Urinary bladder (tissue), 4 donors: Measurements from ENCODE around the gene ACKR3. TPM values are rescaled to one million over a fixed set of nuclear protein-coding genes. Genes with fewer than 3 reads are reported as not detected.

Source experiments
- DNase-seq: peaks from one replicate; pipeline ENCODE4 v3.0.0-alpha.2; 2015; ENCODE audit errors: extremely low spot score
- H3K27ac ChIP-seq: one replicate; pipeline ENCODE4 v1.5.1; 2013; ENCODE audit warnings: low read depth, mild to moderate bottlenecking, moderate library complexity
- H3K36me3 ChIP-seq: one replicate; pipeline ENCODE4 v1.6.1; 2013; ENCODE audit warnings: mild to moderate bottlenecking, moderate library complexity; ENCODE audit not compliant: insufficient read depth
- H3K4me1 ChIP-seq: one replicate; pipeline ENCODE4 v1.6.1; 2013; ENCODE audit warnings: mild to moderate bottlenecking, moderate library complexity; ENCODE audit not compliant: insufficient read depth
- H3K4me3 ChIP-seq: one replicate; pipeline ENCODE4 v1.5.1; 2013; ENCODE audit warnings: low read depth, low read length
- WGBS: extraction: QIAGEN DNeasy Blood & Tissue Kit; methylation state at CpG from one replicate; pipeline ENCODE4 v1.1.7; 2013; 5-methylcytosine and 5-hydroxymethylcytosine counted together
- polyA plus RNA-seq: library from polyadenylated mRNA; stranded (reverse); fragments of 200-250 nt; gene quantifications from one replicate; pipeline ENCODE4 v1.2.3, GENCODE V29; 2013
- total RNA-seq: library from RNA; depleted of rRNA; stranded (reverse); fragments of >200 nt; gene quantifications from one replicate; pipeline ENCODE4 v1.2.3, GENCODE V29; 2014
- donor health status: healthy with polysubstance abuse.
- donor health status: healthy.

Gene ACKR3
- total and polyA plus RNA-seq, 2 donors: 40.4 to 80.6 TPM

DNA sequence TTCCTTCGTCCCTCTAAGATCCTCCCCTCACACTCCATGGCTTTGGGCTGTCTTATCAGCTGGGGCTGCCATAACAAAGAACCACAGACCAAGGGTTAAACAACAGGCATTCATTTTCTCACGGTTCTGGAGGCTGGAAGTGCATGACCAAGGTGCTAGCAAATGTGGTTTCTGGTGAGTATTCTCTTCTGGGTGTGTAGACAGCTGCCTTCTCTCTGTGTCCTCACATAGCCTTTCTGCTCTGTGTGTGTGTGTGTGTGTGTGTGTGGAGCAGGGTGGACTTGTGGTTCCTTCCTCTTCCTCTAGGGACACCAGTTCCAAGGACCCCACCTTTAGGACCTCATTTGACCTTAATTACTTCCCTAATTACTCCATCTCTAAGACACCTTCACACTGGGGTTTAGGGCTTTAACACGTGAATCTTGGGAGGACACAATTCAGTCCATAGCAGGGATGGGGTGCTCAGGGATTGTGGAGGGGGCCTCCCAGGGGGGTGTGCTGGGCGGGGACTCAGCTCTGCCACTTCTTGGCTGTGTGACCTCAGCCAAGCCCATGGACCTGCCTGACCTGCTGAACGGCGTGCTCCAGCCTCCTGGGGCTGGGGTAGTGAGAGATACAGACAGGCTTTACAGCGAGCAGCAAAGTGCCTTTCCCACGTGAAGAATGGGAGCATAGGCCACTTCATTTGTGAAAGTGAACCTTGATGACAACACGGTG is 38.0 kb downstream of the ACKR3 start:
- Histone ChIP-seq H3K27ac (no peak overlapping the region), H3K4me1 (no peaks in the 10 kb centered on the region), H3K4me3 (no peak overlapping the region), H3K36me3 (no peaks in the 10 kb centered on the region)
- DNase-seq: no peak
- WGBS: 78% methylated on average over 9 of the region's 9 CpGs

DNA sequence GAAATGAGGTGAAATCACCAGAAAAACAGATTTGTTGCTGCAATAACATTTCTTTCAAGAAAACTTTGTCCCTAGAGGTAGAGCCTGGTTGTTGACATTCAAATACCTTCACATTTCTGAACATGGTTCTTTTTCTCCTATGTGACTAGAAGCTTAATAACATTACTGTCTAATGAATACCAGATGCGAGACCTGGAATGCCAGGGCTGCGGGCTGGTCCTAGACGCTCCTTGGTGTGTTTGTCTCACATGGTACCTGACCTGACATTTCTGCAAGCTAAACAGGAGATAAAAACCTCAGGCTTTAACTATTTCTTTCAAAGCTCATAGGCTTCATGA is 38.5 kb downstream of the ACKR3 start:
- Histone ChIP-seq H3K4me3 (no peak overlapping the region), H3K4me1 (no peaks in the 10 kb centered on the region), H3K27ac (no peak overlapping the region), H3K36me3 (no peaks in the 10 kb centered on the region)
- no peak for DNase-seq
- 82% methylated on average over 3 of the region's 3 CpGs for WGBS

DNA sequence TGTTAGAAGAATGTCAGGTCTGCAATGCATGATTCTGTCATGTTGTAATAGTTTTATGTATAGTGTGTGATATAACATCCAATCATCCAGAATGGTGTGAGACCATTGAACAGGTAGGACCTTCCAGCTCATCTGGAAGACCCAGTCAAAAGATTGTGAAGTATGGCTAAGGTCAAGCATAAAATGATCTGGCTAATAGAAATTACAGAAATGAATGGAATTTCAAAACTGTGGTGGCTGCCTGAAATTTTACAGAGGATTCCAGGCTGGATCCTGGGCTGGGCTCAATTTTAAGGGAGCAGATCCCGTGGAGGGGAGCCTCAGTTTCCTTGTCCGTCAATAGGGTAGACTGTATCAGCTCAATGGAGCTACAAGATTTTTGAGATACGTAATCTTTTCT is 39.1 kb downstream of the ACKR3 start:
- DNase-seq: no peak
- Histone ChIP-seq H3K4me3 (no peak overlapping the region), H3K36me3 (no peaks in the 10 kb centered on the region), H3K4me1 (no peaks in the 10 kb centered on the region), H3K27ac (no peak overlapping the region)
- WGBS: 95% methylated on average over 3 of the region's 3 CpGs

DNA sequence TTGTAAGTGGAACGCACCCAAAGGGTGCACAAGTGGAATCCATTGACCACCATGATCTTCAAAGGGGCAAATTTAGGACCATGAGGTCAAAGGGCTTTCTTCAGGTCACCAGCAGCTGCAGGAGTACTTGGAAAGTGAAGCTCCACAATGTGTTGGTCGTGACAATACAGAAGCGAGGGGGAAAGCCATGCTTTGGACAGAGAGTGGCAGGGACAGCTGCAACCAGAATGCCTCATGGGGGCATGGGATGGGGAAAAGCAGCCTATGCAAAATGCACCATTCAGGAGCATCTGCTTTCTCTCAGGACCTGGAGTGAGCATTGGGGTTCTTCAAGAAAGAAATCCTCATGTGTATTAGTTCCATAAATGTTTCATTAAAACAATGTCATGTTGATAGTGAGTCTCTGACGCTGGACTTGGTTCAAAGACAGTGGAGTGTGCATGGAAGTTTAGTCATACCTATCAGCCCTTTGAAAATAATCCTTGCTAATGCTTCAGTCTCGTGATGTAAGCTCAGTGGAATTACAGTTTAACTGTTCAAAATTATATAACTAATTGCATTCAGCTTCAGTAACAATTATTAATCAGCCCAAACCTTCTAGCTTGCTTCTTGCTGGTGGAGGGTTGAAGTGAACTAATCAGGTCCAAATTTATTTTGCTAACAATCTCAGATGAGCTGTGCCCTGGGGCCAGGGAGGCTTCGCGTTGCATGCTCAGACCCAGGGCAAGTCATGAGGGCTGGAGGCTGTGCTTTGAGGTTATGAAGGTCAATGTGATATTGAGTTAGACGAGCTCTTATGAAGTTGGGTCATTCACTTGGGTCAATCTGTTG is 41.6 kb downstream of the ACKR3 start:
- no peak overlapping the region for H3K4me3 ChIP-seq
- DNase-seq: no peak
- no peak overlapping the region for H3K27ac ChIP-seq
- no peaks in the 10 kb centered on the region for H3K4me1 ChIP-seq
- H3K36me3 ChIP-seq: no peaks in the 10 kb centered on the region
- 64% methylated on average over 8 of the region's 8 CpGs for WGBS

DNA sequence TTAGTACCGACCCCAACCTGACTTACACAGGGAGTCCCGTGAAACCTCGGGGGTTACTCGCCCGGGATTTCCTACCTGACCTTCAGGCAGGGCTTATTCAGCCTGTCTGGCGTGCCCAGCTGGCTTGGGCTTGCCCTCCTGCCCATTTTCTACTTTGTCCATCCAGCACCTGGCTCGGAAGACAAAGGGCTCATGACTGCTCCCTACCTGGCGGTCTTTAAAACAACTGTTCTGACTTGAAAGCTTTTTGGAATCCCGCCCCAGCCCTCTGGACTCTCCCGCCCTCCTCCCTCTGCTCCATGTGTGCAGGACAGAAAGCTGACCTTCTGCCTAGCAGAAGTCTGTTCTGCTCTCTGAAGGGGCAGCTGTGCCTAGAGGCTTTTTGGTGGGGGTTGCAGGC is 43.1 kb downstream of the ACKR3 start:
- WGBS: 94% methylated on average over 10 of the region's 10 CpGs
- H3K4me1 ChIP-seq: no peaks in the 10 kb centered on the region
- no peak overlapping the region for H3K27ac ChIP-seq
- H3K4me3 ChIP-seq: no peak overlapping the region
- no peak for DNase-seq
- H3K36me3 ChIP-seq: no peaks in the 10 kb centered on the region

DNA sequence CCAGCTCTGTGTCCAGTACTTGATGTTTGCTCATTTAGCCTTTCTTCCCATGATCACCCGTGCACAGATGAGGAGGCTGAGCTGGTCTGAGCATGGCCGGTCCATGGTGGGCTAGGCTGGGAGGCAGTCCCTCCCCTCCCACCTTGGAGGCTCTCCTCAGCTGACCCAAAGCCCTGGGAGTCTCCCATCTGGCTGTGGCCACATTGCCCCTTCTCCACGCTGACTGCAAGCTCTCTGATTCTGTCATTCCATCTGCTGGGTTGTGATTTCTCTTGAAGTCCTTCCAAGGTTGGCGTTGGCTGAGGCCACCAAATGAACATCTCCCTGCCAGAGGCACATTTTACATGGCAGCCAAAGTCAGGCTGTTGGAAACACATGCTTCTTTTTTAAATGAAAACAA is 44.0 kb downstream of the ACKR3 start:
- no peak for DNase-seq
- no peak overlapping the region for H3K27ac ChIP-seq
- WGBS: 92% methylated on average over 4 of the region's 4 CpGs
- H3K4me1 ChIP-seq: no peaks in the 10 kb centered on the region
- no peak overlapping the region for H3K4me3 ChIP-seq
- H3K36me3 ChIP-seq: no peaks in the 10 kb centered on the region

DNA sequence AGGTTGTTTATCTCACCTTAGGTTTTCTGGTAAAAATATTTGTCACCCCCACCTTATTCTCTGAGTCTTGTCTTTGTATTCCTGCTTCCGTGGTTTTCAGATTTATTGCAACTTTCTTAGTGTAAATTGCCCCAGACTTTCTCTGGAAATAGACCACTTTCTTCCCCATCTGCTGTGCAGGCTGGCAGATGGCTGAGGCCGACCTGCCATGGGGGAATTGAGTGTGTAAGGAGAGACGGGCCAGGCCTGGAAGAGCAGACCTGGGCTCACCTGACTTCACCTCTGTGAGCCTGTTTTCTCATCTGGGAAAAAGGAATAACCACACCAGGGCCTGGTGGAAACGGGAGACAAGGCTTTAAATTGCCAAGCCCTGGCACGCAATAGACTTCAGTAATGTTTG is 44.9 kb downstream of the ACKR3 start:
- no peak overlapping the region for H3K4me3 ChIP-seq
- H3K27ac ChIP-seq: no peak overlapping the region
- H3K36me3 ChIP-seq: no peaks in the 10 kb centered on the region
- H3K4me1 ChIP-seq: no peaks in the 10 kb centered on the region
- DNase-seq: no peak
- WGBS: 94% methylated on average over 5 of the region's 5 CpGs

DNA sequence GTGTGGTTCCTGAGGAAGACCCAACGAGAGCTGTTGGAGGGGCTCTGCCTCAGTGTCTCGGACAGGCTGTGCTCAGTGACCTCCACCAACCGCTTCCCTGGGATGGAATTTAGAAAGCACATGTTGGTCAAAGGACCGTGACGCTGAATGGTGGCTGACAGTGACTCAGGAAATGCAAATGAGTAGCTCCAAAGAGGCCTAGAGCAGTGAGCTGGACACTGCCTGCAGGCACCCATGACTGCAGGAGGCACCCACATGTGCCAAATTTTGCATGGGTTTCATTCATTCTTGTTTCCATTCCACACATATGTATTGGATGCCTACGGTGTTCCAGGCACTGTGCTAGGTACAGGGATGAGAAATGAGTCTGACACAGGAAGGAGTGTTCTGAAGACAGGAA is 46.4 kb downstream of the ACKR3 start:
- Histone ChIP-seq H3K36me3 (no peaks in the 10 kb centered on the region), H3K4me3 (no peak overlapping the region), H3K27ac (no peak overlapping the region), H3K4me1 (no peaks in the 10 kb centered on the region)
- no peak for DNase-seq
- WGBS: 97% methylated on average over 6 of the region's 6 CpGs

DNA sequence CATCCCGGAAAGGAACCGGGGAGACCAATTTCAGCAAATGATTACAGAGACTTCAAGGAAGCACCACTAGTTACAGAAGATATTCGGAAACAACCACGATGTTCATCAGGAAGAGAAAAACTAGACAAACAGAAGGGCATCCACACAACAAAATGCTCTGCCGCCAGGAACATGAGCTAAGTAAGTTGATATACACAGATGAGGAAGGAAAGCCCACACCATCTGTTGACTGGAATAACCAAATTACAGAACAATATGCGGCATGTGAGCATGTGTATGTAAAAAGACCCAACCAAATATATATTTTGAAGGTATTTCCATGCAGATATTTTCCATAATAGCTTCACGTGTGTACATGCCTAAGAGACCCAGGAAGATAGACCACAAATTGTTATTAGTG is 47.0 kb downstream of the ACKR3 start:
- 93% methylated on average over 7 of the region's 7 CpGs for WGBS
- H3K36me3 ChIP-seq: no peaks in the 10 kb centered on the region
- H3K27ac ChIP-seq: no peak overlapping the region
- H3K4me1 ChIP-seq: no peaks in the 10 kb centered on the region
- H3K4me3 ChIP-seq: no peak overlapping the region
- no peak for DNase-seq

DNA sequence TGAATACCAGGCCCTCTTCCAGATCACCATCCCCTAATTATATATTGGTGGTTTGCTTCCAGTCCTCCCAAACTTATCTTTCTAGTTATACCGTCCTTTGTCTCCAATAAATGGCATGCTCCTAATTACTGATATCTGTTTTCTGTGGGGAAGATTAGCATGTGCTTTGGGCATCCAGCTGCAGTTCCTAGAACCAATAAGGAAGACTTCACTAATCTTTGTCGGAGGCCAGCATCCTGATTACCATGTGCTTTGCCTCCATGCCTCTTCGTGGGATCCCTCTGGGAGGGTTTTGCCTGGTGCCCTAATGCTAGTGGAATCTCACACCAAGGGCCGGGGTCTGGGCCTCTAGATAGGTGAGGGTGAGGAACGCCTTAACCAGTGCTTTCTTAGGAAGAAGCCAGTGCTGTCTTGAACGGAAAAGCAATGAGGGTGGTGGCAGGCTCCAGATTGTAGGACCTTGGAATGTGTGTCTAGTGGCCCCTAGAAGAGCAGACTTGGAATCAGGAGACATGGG is 47.7 kb downstream of the ACKR3 start:
- H3K27ac ChIP-seq: no peak overlapping the region

DNA sequence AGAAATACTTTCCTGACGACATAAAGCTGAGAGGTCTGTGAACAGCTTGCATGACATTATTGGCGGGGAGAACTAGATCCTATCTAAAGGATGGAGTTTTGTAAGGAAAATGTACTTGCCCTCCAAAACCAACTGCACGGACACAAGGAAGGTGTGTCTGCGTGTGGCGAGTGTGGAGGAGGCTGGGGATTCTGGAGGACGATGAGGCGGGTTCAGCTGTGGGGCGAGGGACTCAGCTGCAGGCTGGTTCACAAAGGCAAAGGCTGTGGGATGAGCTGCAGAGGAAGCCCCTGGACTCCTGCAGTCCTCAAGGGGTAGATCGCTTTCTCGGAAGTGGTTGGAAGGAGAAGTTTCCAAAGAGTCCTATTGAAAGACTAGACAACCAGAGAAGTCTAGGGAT is 48.2 kb downstream of the ACKR3 start:
- 94% methylated on average over 10 of the region's 10 CpGs for WGBS
- no peaks in the 10 kb centered on the region for H3K36me3 ChIP-seq
- H3K4me3 ChIP-seq: no peak overlapping the region
- H3K4me1 ChIP-seq: no peaks in the 10 kb centered on the region
- DNase-seq: no peak
- no peak overlapping the region for H3K27ac ChIP-seq

More for the DNA sequence above, 47.7 kb downstream of the ACKR3 start:
- no peak for DNase-seq
- no peak overlapping the region for H3K4me3 ChIP-seq
- no peaks in the 10 kb centered on the region for H3K36me3 ChIP-seq
- 90% methylated on average over 6 of the region's 6 CpGs for WGBS
- no peaks in the 10 kb centered on the region for H3K4me1 ChIP-seq

DNA sequence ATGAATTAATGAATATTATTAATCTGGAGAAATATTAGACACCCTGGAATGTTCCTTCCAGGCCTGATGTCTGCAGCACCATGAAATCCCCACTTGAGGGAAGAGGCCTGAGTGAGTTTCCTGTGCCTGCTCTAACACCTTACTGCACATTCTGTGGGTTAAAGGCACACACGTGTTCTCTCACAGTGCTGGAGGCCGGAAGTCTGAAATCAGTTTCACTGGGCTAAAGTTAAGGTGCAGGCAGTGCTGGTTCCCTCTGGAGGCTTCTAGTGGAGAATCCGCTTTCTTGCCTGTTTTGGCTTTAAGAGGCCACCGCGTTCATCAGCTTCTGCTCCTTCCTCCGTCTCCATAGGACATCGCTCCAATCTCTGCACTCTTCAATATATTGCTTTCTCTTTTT is 48.7 kb downstream of the ACKR3 start:
- H3K27ac ChIP-seq: no peak overlapping the region
- no peak overlapping the region for H3K4me3 ChIP-seq
- H3K4me1 ChIP-seq: no peaks in the 10 kb centered on the region
- DNase-seq: no peak
- H3K36me3 ChIP-seq: no peaks in the 10 kb centered on the region
- WGBS: 87% methylated on average over 7 of the region's 7 CpGs

DNA sequence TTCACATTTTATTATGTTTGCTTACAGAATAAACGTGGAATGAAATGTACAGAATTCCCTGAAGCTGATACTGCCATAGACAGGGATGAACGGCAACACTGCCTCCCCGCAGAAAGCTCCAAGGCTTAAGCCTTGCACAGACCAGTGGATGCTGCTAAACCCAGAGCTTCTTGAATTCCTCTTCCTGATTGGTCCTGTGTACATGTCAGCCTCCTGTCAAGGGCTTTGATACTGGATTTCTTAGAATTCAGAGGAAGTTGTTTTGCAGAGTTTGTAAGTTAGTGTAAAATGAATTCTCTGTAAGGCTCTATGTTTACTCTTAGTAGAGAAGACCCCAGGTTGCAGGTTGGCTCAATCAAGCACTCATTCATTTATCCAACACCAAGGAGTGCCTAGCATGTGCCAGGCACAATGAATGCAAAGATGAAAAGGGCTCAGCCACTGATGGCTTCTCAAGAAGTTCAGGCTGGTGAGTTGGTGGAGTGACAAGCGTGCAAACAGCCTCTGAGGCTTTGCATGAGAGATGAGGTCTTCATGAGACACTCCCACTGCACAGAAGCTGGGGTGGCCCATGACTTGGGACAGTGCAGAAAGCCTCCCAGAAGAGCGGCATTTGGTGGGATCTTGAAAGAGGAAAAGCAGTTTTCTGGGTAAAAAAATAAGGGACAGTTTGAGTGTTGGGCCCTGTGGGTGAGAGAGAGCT is 50.4 kb downstream of the ACKR3 start:
- WGBS: 82% methylated on average over 5 of the region's 5 CpGs
- no peak for DNase-seq
- H3K36me3 ChIP-seq: no peaks in the 10 kb centered on the region
- H3K4me1 ChIP-seq: no peaks in the 10 kb centered on the region
- no peak overlapping the region for H3K27ac ChIP-seq
- H3K4me3 ChIP-seq: no peak overlapping the region

DNA sequence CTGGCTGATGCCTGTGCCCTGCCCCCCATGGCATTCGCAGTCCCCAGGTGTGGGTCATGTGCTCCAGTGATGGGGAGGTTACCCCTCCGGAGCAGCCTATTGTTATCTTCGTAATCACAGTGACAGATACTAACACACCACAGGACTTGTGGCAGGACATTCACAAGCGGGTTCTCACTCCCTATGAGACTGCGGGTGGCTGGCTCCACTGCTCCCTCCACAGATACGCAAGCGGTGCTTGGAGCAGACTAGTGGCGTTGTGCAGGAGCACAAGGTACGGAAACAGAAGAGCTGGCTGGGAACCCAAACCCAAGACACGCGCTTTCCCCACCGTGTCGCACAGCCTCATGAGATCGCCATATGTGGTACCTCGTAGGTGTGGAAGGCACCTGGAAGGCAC is 52.2 kb downstream of the ACKR3 start:
- DNase-seq: no peak
- Histone ChIP-seq H3K4me1 (no peaks in the 10 kb centered on the region), H3K36me3 (no peaks in the 10 kb centered on the region), H3K27ac (no peak overlapping the region), H3K4me3 (no peak overlapping the region)
- 94% methylated on average over 15 of the region's 15 CpGs for WGBS
